DND-41 (cell line): Measurements from ENCODE around the gene PDILT.

Source experiments
- CTCF ChIP-seq: IDR thresholded peaks from 2 replicates; pipeline ENCODE4 v1.5.1; 2012; ENCODE audit warnings: borderline replicate concordance, low read length, moderate library complexity, mild to moderate bottlenecking; ENCODE audit not compliant: poor library complexity, severe bottlenecking; ENCODE audit errors: extremely low read depth
- EZH2 ChIP-seq: IDR thresholded peaks from 3 replicates; pipeline ENCODE4 v1.6.1; 2012; ENCODE audit warnings: borderline replicate concordance, low read depth, mild to moderate bottlenecking, moderate library complexity, low read length, inconsistent platforms; ENCODE audit not compliant: severe bottlenecking

- TF ChIP-seq CTCF: no peak
- TF ChIP-seq EZH2: no peak
Measured at GRCh38 chr16:20347666-20348364, 56.7 kb downstream of the PDILT start.
